HG03460 (cell line): ENCODE measurements around the gene BMP5.
"Not testable (repeated sequence)": the region's sequence is repeated elsewhere in the genome, so short reads cannot be mapped to it uniquely, and the experiment has no call there.

ENCODE experiments used
- ATAC-seq: cut with Tn5 transposase; IDR thresholded peaks from one replicate; pipeline ENCODE4 v1.9.1; 2021; ENCODE audit not compliant: unreplicated experiment

The BMP5 gene

GRCh38 chr6:55875400-55875799, at the start of gene BMP5:
Gene BMP5 (minus strand): TSS chr6:55875590. CDS start chr6:55874865, 725 bp downstream.
- no peak for ATAC-seq

- no peak for ATAC-seq
Measured at GRCh38 chr6:55922406-55922805, 47.0 kb upstream of the BMP5 start.

GRCh38 chr6:55919716-55920308, 44.4 kb upstream of the BMP5 start:
- no peak for ATAC-seq

- no peak for ATAC-seq
Measured at GRCh38 chr6:55918639-55919038, 43.2 kb upstream of the BMP5 start.

- ATAC-seq, result no peak
Measured at GRCh38 chr6:55917751-55918415, 42.5 kb upstream of the BMP5 start.

GRCh38 chr6:55916188-55916587, 40.8 kb upstream of the BMP5 start:
- ATAC-seq, result no peak

- no peak for ATAC-seq
Measured at GRCh38 chr6:55913228-55914195, 38.1 kb upstream of the BMP5 start.

- ATAC-seq, result not testable (repeated sequence)
Measured at GRCh38 chr6:55910466-55910865, 35.1 kb upstream of the BMP5 start.

- ATAC-seq, result not testable (repeated sequence)
Measured at GRCh38 chr6:55909911-55910310, 34.5 kb upstream of the BMP5 start.

GRCh38 chr6:55902796-55903195, 27.4 kb upstream of the BMP5 start:
- no peak for ATAC-seq

GRCh38 chr6:55901765-55902270, 26.4 kb upstream of the BMP5 start:
- ATAC-seq, result no peak

GRCh38 chr6:55898342-55898741, 23.0 kb upstream of the BMP5 start:
- no peak for ATAC-seq

- no peak for ATAC-seq
Measured at GRCh38 chr6:55897346-55897745, 22.0 kb upstream of the BMP5 start.

- ATAC-seq, result no peak
Measured at GRCh38 chr6:55895972-55896730, 20.8 kb upstream of the BMP5 start.

- no peak for ATAC-seq
Measured at GRCh38 chr6:55892749-55893357, 17.5 kb upstream of the BMP5 start.

- no peak for ATAC-seq
Measured at GRCh38 chr6:55888917-55889316, 13.5 kb upstream of the BMP5 start.

- no peak for ATAC-seq
Measured at GRCh38 chr6:55886185-55886836, 10.9 kb upstream of the BMP5 start.

GRCh38 chr6:55882718-55883569, 7.6 kb upstream of the BMP5 start:
- no peak for ATAC-seq

GRCh38 chr6:55877283-55877682, 1.9 kb upstream of the BMP5 start:
- no peak for ATAC-seq
